H1 (cell line): ENCODE results near the gene CELSR1. TPM values are rescaled to one million over a fixed set of nuclear protein-coding genes. Genes with fewer than 3 reads are reported as not detected.

ENCODE experiments used
- CTCF ChIA-PET: fragments of 300-600 bp; sonication (Branson Sonifier 250); formaldehyde crosslinking; loops from one replicate; lab custom pipeline; 2021; ENCODE audit not compliant: partially characterized antibody; lab: Charles Lee
- POLR2A ChIA-PET: fragments of 300-600 bp; sonication (Branson Sonifier 250); formaldehyde crosslinking; loops from one replicate; lab custom pipeline; 2021; ENCODE audit warnings: inconsistent platforms; ENCODE audit not compliant: partially characterized antibody; lab: Charles Lee
- DNase-seq, 2 experiments: peaks; one replicate each; pipeline versions ENCODE4 v3.0.0 to v3.0.0-alpha.2; 2010 to 2022; ENCODE audit warnings: low spot score in 2 of 2, low read depth in 1 of 2, mixed read lengths in 1 of 2
- FAIRE-seq: peaks from 2 replicates; lab custom pipeline; 2011; peaks lifted over from hg19 to GRCh38; lab: Jason Lieb, UNC
- H2AFZ ChIP-seq: 2 replicates; pipeline ENCODE4 v1.8.1; 2012; ENCODE audit warnings: low read length, inconsistent platforms
- H2AK5ac ChIP-seq: 2 replicates; pipeline ENCODE4 v1.6.1; 2013; ENCODE audit warnings: low read depth, low read length
- H2BK120ac ChIP-seq: replicated peaks from 2 replicates; pipeline ENCODE3; 2013; ENCODE audit warnings: low read depth, low read length, inconsistent platforms
- H2BK12ac ChIP-seq: 2 replicates; pipeline ENCODE4 v1.6.1; 2013; ENCODE audit warnings: low read depth, low read length
- H2BK15ac ChIP-seq: 2 replicates; pipeline ENCODE4 v1.6.1; 2013; ENCODE audit warnings: low read length
- H2BK20ac ChIP-seq: 2 replicates; pipeline ENCODE4 v1.6.1; 2013; ENCODE audit warnings: low read length
- H2BK5ac ChIP-seq: 2 replicates; pipeline ENCODE4 v1.6.1; 2013; ENCODE audit warnings: low read depth, low read length
- H3K14ac ChIP-seq: 2 replicates; pipeline ENCODE4 v1.6.1; 2013; ENCODE audit warnings: inconsistent platforms; ENCODE audit not compliant: insufficient read length
- H3K18ac ChIP-seq: 2 replicates; pipeline ENCODE4 v1.6.1; 2013; ENCODE audit warnings: low read length; ENCODE audit errors: extremely low read depth
- H3K23ac ChIP-seq: 2 replicates; pipeline ENCODE4 v1.6.1; 2013; ENCODE audit warnings: inconsistent platforms; ENCODE audit not compliant: insufficient read length
- H3K23me2 ChIP-seq: 2 replicates; pipeline ENCODE4 v1.6.1; 2013; ENCODE audit warnings: low read depth, low read length
- H3K27ac ChIP-seq: 2 replicates; pipeline ENCODE4 v1.6.1; 2011; ENCODE audit warnings: low read depth, low read length, inconsistent platforms
- H3K27me3 ChIP-seq, 4 experiments: replicated peaks in 1 of 4; 1 replicate in 1 of 4; 2 replicates in 3 of 4; pipeline versions ENCODE4 v1.6.1 to v1.8.1; 2011 to 2013; ENCODE audit warnings: low read length in 3 of 4, mild to moderate bottlenecking in 3 of 4, inconsistent platforms in 2 of 4, mixed read lengths in 2 of 4, moderate library complexity in 1 of 4; ENCODE audit not compliant: control insufficient read depth in 3 of 4, insufficient read depth in 3 of 4; ENCODE audit errors: extremely low read depth in 1 of 4
- H3K36me3 ChIP-seq, 4 experiments: 2 replicates each; pipeline versions ENCODE4 v1.6.1 to v1.8.1; 2011 to 2013; ENCODE audit warnings: mild to moderate bottlenecking in 4 of 4, low read length in 3 of 4, moderate library complexity in 2 of 4, control low read depth in 1 of 4, inconsistent platforms in 1 of 4; ENCODE audit not compliant: insufficient read depth in 4 of 4, control insufficient read depth in 2 of 4
- H3K4ac ChIP-seq: replicated peaks from 2 replicates; pipeline ENCODE3; 2013; ENCODE audit warnings: low read length, low read depth, mixed read lengths, inconsistent platforms; ENCODE audit not compliant: insufficient read length
- H3K4me1 ChIP-seq, 4 experiments: replicated peaks in 1 of 4; 1 replicate in 1 of 4; 2 replicates in 3 of 4; pipeline versions ENCODE4 v1.6.1 to v1.8.1; 2011 to 2013; ENCODE audit warnings: low read length in 3 of 4, inconsistent platforms in 2 of 4, mixed read lengths in 1 of 4; ENCODE audit not compliant: insufficient read depth in 4 of 4, control insufficient read depth in 3 of 4
- H3K4me2 ChIP-seq, 2 experiments: 2 replicates each; pipeline versions ENCODE4 v1.6.1 to v1.8.1; 2011 to 2013; ENCODE audit warnings: low read depth in 2 of 2, low read length in 2 of 2, control low read depth in 1 of 2, inconsistent platforms in 1 of 2, mild to moderate bottlenecking in 1 of 2; ENCODE audit not compliant: insufficient read depth in 1 of 2
- H3K4me3 ChIP-seq, 4 experiments: fragments of 200-600, 300-600 bp in 1 of 4; sonication (generic), shearing (Covaris generic), sonication (Bioruptor Twin) in 1 of 4; 2 replicates each; pipeline versions ENCODE4 v1.5.1 to v1.8.1; 2011 to 2016; ENCODE audit warnings: low read length in 4 of 4, low read depth in 3 of 4, control low read depth in 2 of 4, inconsistent platforms in 2 of 4, mild to moderate bottlenecking in 2 of 4, mixed read lengths in 1 of 4, moderate library complexity in 1 of 4; ENCODE audit not compliant: insufficient read depth in 2 of 4; ENCODE audit errors: extremely low read depth in 1 of 4
- H3K56ac ChIP-seq: replicated peaks from 2 replicates; pipeline ENCODE3; 2013; ENCODE audit warnings: low read depth, mild to moderate bottlenecking, mixed read lengths, low read length, inconsistent platforms; ENCODE audit not compliant: insufficient read length
- H3K79me1 ChIP-seq: 2 replicates; pipeline ENCODE4 v1.6.1; 2013; ENCODE audit warnings: low read depth, low read length, control low read depth
- H3K79me2 ChIP-seq, 2 experiments: 2 replicates each; pipeline versions ENCODE4 v1.6.1 to v1.8.1; 2012 to 2013; ENCODE audit warnings: low read length in 2 of 2, mild to moderate bottlenecking in 2 of 2, inconsistent platforms in 1 of 2; ENCODE audit not compliant: insufficient read depth in 2 of 2, control insufficient read depth in 1 of 2
- H3K9ac ChIP-seq, 4 experiments: replicated peaks in 1 of 4; 1 replicate in 1 of 4; 2 replicates in 3 of 4; pipeline versions ENCODE4 v1.6.1 to v1.8.1; 2011 to 2013; ENCODE audit warnings: low read depth in 3 of 4, low read length in 3 of 4, control low read depth in 2 of 4, mild to moderate bottlenecking in 2 of 4, moderate library complexity in 2 of 4, inconsistent platforms in 1 of 4; ENCODE audit errors: extremely low read depth in 1 of 4
- H3K9me3 ChIP-seq, 2 experiments: 2 replicates each; pipeline versions ENCODE4 v1.6.1 to v1.8.1; 2012 to 2013; ENCODE audit warnings: mild to moderate bottlenecking in 2 of 2, moderate library complexity in 2 of 2, control low read depth in 1 of 2, inconsistent platforms in 1 of 2, low read depth in 1 of 2, low read length in 1 of 2, mixed read lengths in 1 of 2; ENCODE audit not compliant: insufficient read depth in 2 of 2
- H4K20me1 ChIP-seq, 2 experiments: replicated peaks in 1 of 2; 2 replicates each; pipeline versions ENCODE3 to v1.8.1; 2011 to 2013; ENCODE audit warnings: inconsistent platforms in 2 of 2, low read length in 2 of 2, mild to moderate bottlenecking in 1 of 2; ENCODE audit not compliant: insufficient read depth in 2 of 2, control insufficient read depth in 1 of 2
- H4K5ac ChIP-seq: 2 replicates; pipeline ENCODE4 v1.6.1; 2013; ENCODE audit warnings: low read length, low read depth, mixed read lengths, inconsistent platforms; ENCODE audit not compliant: insufficient read length
- H4K8ac ChIP-seq: 2 replicates; pipeline ENCODE4 v1.8.0; 2013; ENCODE audit warnings: mild to moderate bottlenecking, moderate library complexity, low read length, inconsistent platforms; ENCODE audit not compliant: insufficient read depth; ENCODE audit errors: extremely low read depth
- H4K91ac ChIP-seq: replicated peaks from 2 replicates; pipeline ENCODE3; 2013; ENCODE audit warnings: low read length, mixed read lengths, inconsistent platforms; ENCODE audit not compliant: insufficient read length
- BRCA1 ChIP-seq: IDR thresholded peaks from 2 replicates; pipeline ENCODE4 v1.6.1; 2012; ENCODE audit warnings: low read depth, low read length, improper control_type of control experiment
- CBX5 ChIP-seq: fragments of 300-800, 300-1000 bp; sonication (generic); IDR thresholded peaks from 2 replicates; pipeline ENCODE4 v1.7.1; 2016; ENCODE audit warnings: antibody characterized with exemption, low read length, low read depth
- CBX8 ChIP-seq: fragments of 300-800, 300-1000 bp; sonication (generic); IDR thresholded peaks from 2 replicates; pipeline ENCODE4 v1.7.1; 2016; ENCODE audit warnings: low read depth, low read length, borderline replicate concordance
- EP300 ChIP-seq, 2 experiments: IDR thresholded peaks; 1 replicate in 1 of 2; 2 replicates in 1 of 2; pipeline ENCODE4 v1.6.1; 2011 to 2012; ENCODE audit warnings: low read depth in 2 of 2, low read length in 2 of 2, mild to moderate bottlenecking in 2 of 2, borderline replicate concordance in 1 of 2, inconsistent platforms in 1 of 2, moderate library complexity in 1 of 2
- FOSL1 ChIP-seq: IDR thresholded peaks from 2 replicates; pipeline ENCODE4 v1.6.1; 2011; ENCODE audit warnings: mild to moderate bottlenecking, low read depth, low read length, moderate library complexity; ENCODE audit not compliant: insufficient read depth
- GABPA ChIP-seq: IDR thresholded peaks from 2 replicates; pipeline ENCODE4 v1.6.1; 2011; ENCODE audit warnings: mild to moderate bottlenecking, low read length, moderate library complexity, borderline replicate concordance; ENCODE audit not compliant: insufficient read depth
- POU5F1 ChIP-seq: IDR thresholded peaks from 2 replicates; pipeline ENCODE4 v1.6.1; 2011; ENCODE audit warnings: low read depth, mild to moderate bottlenecking, low read length, moderate library complexity
- RBBP5 ChIP-seq: IDR thresholded peaks from 2 replicates; pipeline ENCODE4 v1.7.1; 2012; ENCODE audit warnings: low read depth, mild to moderate bottlenecking, inconsistent platforms, low read length, moderate library complexity, borderline replicate concordance
- RXRA ChIP-seq: IDR thresholded peaks from 2 replicates; pipeline ENCODE4 v1.6.1; 2011; ENCODE audit warnings: low read depth, mild to moderate bottlenecking, low read length, moderate library complexity; ENCODE audit not compliant: insufficient read depth
- SAP30 ChIP-seq: fragments of 300-600 bp; sonication (generic); IDR thresholded peaks from 2 replicates; pipeline ENCODE4 v1.7.1; 2012; ENCODE audit warnings: low read length, moderate library complexity, mild to moderate bottlenecking, inconsistent platforms; ENCODE audit not compliant: insufficient read depth, insufficient replicate concordance
- SP4 ChIP-seq: IDR thresholded peaks from 2 replicates; pipeline ENCODE4 v1.6.1; 2012; ENCODE audit warnings: low read length, inconsistent platforms
- SUZ12 ChIP-seq: fragments of 200-600 bp; sonication (generic); IDR thresholded peaks from 2 replicates; pipeline ENCODE4 v1.6.1; 2012; ENCODE audit warnings: mild to moderate bottlenecking, inconsistent platforms, low read length, moderate library complexity, mixed read lengths
- WGBS, 2 experiments: shearing (Covaris generic) in 1 of 2; methylation state at CpG; one replicate each; pipeline versions ENCODE4 v1.1.6 to v1.1.7; 2013 to 2015; ENCODE audit warnings: low lambda C conversion rate in 2 of 2, mixed read lengths in 2 of 2, inconsistent platforms in 1 of 2, low coverage in 1 of 2, missing lambda C conversion rate in 1 of 2; ENCODE audit not compliant: insufficient replicate concordance in 2 of 2, insufficient coverage in 1 of 2, insufficient read length in 1 of 2; ENCODE audit errors: extremely low coverage in 1 of 2, missing lambda C conversion rate in 1 of 2; 5-methylcytosine and 5-hydroxymethylcytosine counted together
- polyA plus RNA-seq, 7 experiments: library from polyadenylated mRNA; depleted of rRNA in 3 of 7; stranded (reverse) in 5 of 7; unstranded in 2 of 7; fragments of >200 nt in 5 of 7; fragments of 200-250 nt in 2 of 7; gene quantifications; 1 replicate in 5 of 7; 2 replicates in 1 of 7; 4 replicates in 1 of 7; pipeline versions ENCODE4 v1.2.1 to v1.2.3, GENCODE V29; 2011 to 2013; ENCODE audit warnings: missing spikeins in 2 of 7, mixed read lengths in 2 of 7
- total RNA-seq: library from RNA; stranded (reverse); fragmentation: NEBNext Ultra II Directional; extraction: Animal tissue kit (Norgen Biotek cat#: 25700); gene quantifications from 2 replicates; pipeline ENCODE4 v1.2.1, GENCODE V29; 2021
- TF ChIP-seq, protein P1 (sequence below): IDR thresholded peaks from 2 replicates; pipeline ENCODE4 v1.6.1; 2012; ENCODE audit warnings: inconsistent platforms

CELSR1 gene
- total and polyA plus RNA-seq, 2 of the 8 experiments (the other 6 are each of a cell fraction or from before 2014, with no cell fraction given): 9.0 to 12.4 TPM

GRCh38 chr22:46556775-46557174 is 19.4 kb upstream of the CELSR1 start:
- H3K4me2 ChIP-seq: no peak overlapping the region
- H2BK120ac ChIP-seq: no peak overlapping the region
- H3K4ac ChIP-seq: no peak overlapping the region
- no peak overlapping the region for H3K14ac ChIP-seq
- no peaks in the 10 kb centered on the region for H3K79me2 ChIP-seq
- no peaks in the 10 kb centered on the region for H3K79me1 ChIP-seq
- H3K4me1 ChIP-seq: no peaks in the 10 kb centered on the region; a peak in 1 of 7 replicates
- peaks cover 3 to 11% of the 10 kb centered on the region in 2 experiments; a peak in 2 of 4 replicates for H3K9me3 ChIP-seq
- CTCF ChIA-PET: interaction anchor here (2.0 to 3.7 kb wide), 2 partner anchors 14 to 189 kb away, joined by 5 to 12 read pairs; no protein-coding TSS in a partner anchor
- WGBS, 2 experiments: 82% methylated on average over 3 of the region's 3 CpGs; no CpG with 5 or more reads in 1 of the 2 experiments
- no peak overlapping the region for H2AK5ac ChIP-seq
- no peak for FAIRE-seq
- no peak for TF ChIP-seq CBX5
- TF ChIP-seq BRCA1: no peak
- no peak for TF ChIP-seq SP4
- TF ChIP-seq FOSL1: no peak
- TF ChIP-seq POU5F1: no peak
- no peak for TF ChIP-seq GABPA
- no peak for TF ChIP-seq EP300 (IDR thresholded peaks at IDR 0.05; ENCODE audit: borderline replicate concordance in 1 of 2, low read depth in 2 of 2, low read length in 2 of 2)
- no peak for TF ChIP-seq SUZ12
- TF ChIP-seq RXRA: no peak
- no peak for TF ChIP-seq CBX8
- TF ChIP-seq, protein P1, sequence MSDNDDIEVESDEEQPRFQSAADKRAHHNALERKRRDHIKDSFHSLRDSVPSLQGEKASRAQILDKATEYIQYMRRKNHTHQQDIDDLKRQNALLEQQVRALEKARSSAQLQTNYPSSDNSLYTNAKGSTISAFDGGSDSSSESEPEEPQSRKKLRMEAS: no peak
- no peak for TF ChIP-seq SAP30
- TF ChIP-seq RBBP5: no peak
- H4K5ac ChIP-seq: no peak overlapping the region
- H2BK5ac ChIP-seq: no peak overlapping the region
- H3K9ac ChIP-seq: no peak overlapping the region
- H3K23ac ChIP-seq: no peak overlapping the region
- no peak overlapping the region for H4K8ac ChIP-seq
- no peaks in the 10 kb centered on the region; a peak in 2 of 7 replicates for H3K27me3 ChIP-seq
- no peaks in the 10 kb centered on the region for H4K20me1 ChIP-seq
- no peak overlapping the region for H2AFZ ChIP-seq
- no peak overlapping the region for H2BK12ac ChIP-seq
- POLR2A ChIA-PET: no interaction called here
- no peak overlapping the region for H4K91ac ChIP-seq
- no peak overlapping the region for H2BK20ac ChIP-seq
- H3K36me3 ChIP-seq: no peaks in the 10 kb centered on the region
- H3K27ac ChIP-seq: no peak overlapping the region
- H3K18ac ChIP-seq: no peak overlapping the region
- no peaks in the 10 kb centered on the region for H3K23me2 ChIP-seq
- no peak overlapping the region for H3K56ac ChIP-seq
- no peak overlapping the region for H2BK15ac ChIP-seq
- H3K4me3 ChIP-seq: no peak overlapping the region
- DNase-seq: no peak
